Lung (tissue), 12 donors: Measurements from ENCODE around the gene ACR. TPM values are rescaled to one million over a fixed set of nuclear protein-coding genes. Genes with fewer than 3 reads are reported as not detected.

ENCODE experiments used
- ATAC-seq: fragments of 200-7000 bp; cut with Tn5 transposase; one replicate; pipeline ENCODE4 v1.9.1; 2020; ENCODE audit warnings: moderate number of reproducible peaks; ENCODE audit not compliant: insufficient read depth, low FRiP score
- DNase-seq, 3 donors: peaks; one replicate each; pipeline ENCODE4 v3.0.0-alpha.2; 2013 to 2017
- H3K27ac ChIP-seq, 2 donors: one replicate each; pipeline ENCODE4 v1.5.1; 2013; ENCODE audit warnings: mild to moderate bottlenecking in 2 of 2, moderate library complexity in 2 of 2, control low read depth in 1 of 2, inconsistent platforms in 1 of 2, low read depth in 1 of 2, low read length in 1 of 2
- H3K27me3 ChIP-seq, 3 donors: one replicate each; pipeline ENCODE4 v1.5.1; 2013; ENCODE audit warnings: low read length in 2 of 3; ENCODE audit not compliant: control insufficient read depth in 3 of 3, insufficient read depth in 3 of 3
- H3K36me3 ChIP-seq, 4 donors: one replicate each; pipeline ENCODE4 v1.5.1; 2013; ENCODE audit warnings: low read length in 4 of 4, mild to moderate bottlenecking in 1 of 4, moderate library complexity in 1 of 4; ENCODE audit not compliant: control insufficient read depth in 4 of 4, insufficient read depth in 4 of 4
- H3K4me1 ChIP-seq, 5 donors: one replicate each; pipeline ENCODE4 v1.5.1; 2013; ENCODE audit warnings: low read length in 5 of 5, mild to moderate bottlenecking in 2 of 5, moderate library complexity in 1 of 5; ENCODE audit not compliant: control insufficient read depth in 5 of 5, insufficient read depth in 5 of 5
- H3K4me3 ChIP-seq: one replicate; pipeline ENCODE4 v1.5.1; 2013; ENCODE audit warnings: mild to moderate bottlenecking, control low read depth, moderate library complexity
- H3K9ac ChIP-seq, 2 donors: one replicate each; pipeline ENCODE4 v1.5.1; 2013; ENCODE audit warnings: low read length in 2 of 2, control low read depth in 1 of 2; ENCODE audit not compliant: insufficient read depth in 1 of 2
- H3K9me3 ChIP-seq, 4 donors: one replicate each; pipeline ENCODE4 v1.5.1; 2013; ENCODE audit warnings: low read length in 3 of 4, mild to moderate bottlenecking in 1 of 4, moderate library complexity in 1 of 4; ENCODE audit not compliant: control insufficient read depth in 4 of 4, insufficient read depth in 3 of 4
- WGBS, 2 donors: extraction: QIAGEN DNeasy Blood & Tissue Kit; methylation state at CpG; one replicate each; pipeline ENCODE4 v1.1.7; 2013; 5-methylcytosine and 5-hydroxymethylcytosine counted together
- polyA plus RNA-seq, 2 donors: library from polyadenylated mRNA; stranded (reverse); fragments of 200-250 nt; gene quantifications; one replicate each; pipeline ENCODE4 v1.2.1, GENCODE V29; 2013
- total RNA-seq, 2 donors: library from RNA; depleted of rRNA in 1 of 2; stranded (reverse); fragments of >200 nt in 1 of 2; gene quantifications; one replicate each; pipeline ENCODE4 v1.2.1, GENCODE V29; 2014 to 2021
- TF ChIP-seq, protein P1 (sequence below): IDR thresholded peaks from 2 replicates; pipeline ENCODE4 v1.5.1; 2012; ENCODE audit warnings: mild to moderate bottlenecking; ENCODE audit errors: control extremely low read depth, extremely low read depth
- donor health status: control.
- donor health status: control.
- donor health status: Bipolar disorder and iron deficiency.
- donor health status: healthy.
- donor health status: DM: yes; HTN: yes; CAD: no.

The ACR gene
- total and polyA plus RNA-seq, 4 donors: 0.26 to 3.3 (median 0.78) TPM

GRCh38 chr22:50693462-50693861, 44.5 kb upstream of the ACR start:
- Histone ChIP-seq H3K9ac (no peak overlapping the region), H3K4me1 (peaks cover 0 to 4% (median 0%) of the 10 kb centered on the region in 5 donors), H3K27me3 (no peaks in the 10 kb centered on the region), H3K4me3 (no peak overlapping the region), H3K36me3 (peaks cover 0 to 13% (median 0%) of the 10 kb centered on the region in 4 donors), H3K27ac (no peak overlapping the region), H3K9me3 (peaks cover 0 to 3% (median 0%) of the 10 kb centered on the region in 4 donors)
- ATAC-seq: no peak
- 84 to 91% methylated on average over 6 of the region's 6 CpGs for WGBS, 2 donors
- no peak for DNase-seq
- TF ChIP-seq, protein P1, sequence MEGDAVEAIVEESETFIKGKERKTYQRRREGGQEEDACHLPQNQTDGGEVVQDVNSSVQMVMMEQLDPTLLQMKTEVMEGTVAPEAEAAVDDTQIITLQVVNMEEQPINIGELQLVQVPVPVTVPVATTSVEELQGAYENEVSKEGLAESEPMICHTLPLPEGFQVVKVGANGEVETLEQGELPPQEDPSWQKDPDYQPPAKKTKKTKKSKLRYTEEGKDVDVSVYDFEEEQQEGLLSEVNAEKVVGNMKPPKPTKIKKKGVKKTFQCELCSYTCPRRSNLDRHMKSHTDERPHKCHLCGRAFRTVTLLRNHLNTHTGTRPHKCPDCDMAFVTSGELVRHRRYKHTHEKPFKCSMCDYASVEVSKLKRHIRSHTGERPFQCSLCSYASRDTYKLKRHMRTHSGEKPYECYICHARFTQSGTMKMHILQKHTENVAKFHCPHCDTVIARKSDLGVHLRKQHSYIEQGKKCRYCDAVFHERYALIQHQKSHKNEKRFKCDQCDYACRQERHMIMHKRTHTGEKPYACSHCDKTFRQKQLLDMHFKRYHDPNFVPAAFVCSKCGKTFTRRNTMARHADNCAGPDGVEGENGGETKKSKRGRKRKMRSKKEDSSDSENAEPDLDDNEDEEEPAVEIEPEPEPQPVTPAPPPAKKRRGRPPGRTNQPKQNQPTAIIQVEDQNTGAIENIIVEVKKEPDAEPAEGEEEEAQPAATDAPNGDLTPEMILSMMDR: no peak

DNA sequence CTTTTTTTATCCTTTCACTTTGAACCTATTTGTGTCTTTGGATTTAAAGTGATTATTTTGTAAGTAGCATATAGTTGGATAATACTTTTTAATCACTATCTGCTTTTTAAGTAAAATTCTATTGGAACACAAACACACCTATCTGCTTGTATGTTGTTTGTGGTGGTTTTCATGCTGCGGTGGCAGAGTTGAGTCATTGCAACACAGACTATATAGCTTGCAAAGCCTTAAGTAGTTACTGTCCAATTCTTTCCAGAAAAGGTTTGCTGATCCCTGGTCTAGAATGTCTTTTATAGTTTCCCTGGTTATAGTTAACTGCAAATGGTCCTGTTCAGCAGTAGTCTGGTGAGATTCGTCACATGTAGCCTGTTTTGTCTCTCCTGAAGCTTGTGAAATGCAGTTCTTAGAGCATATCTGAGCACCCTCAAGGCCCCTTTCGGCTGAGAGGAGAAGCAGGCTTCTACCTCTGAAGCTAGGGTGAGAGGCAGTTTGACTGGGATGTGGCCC, 43.9 kb upstream of the ACR start:
- no peaks in the 10 kb centered on the region for H3K27me3 ChIP-seq
- no peak overlapping the region for H3K4me3 ChIP-seq
- H3K36me3 ChIP-seq: peaks cover 0 to 18% (median 1%) of the 10 kb centered on the region in 4 donors
- H3K4me1 ChIP-seq: peaks cover 0 to 4% (median 0%) of the 10 kb centered on the region in 5 donors
- ATAC-seq (no peak), DNase-seq (no peak)
- TF ChIP-seq, protein P1: no peak
- 72 to 85% methylated on average over 3 of the region's 3 CpGs for WGBS, 2 donors
- no peak overlapping the region for H3K9ac ChIP-seq
- H3K9me3 ChIP-seq: peaks cover 0 to 3% (median 0%) of the 10 kb centered on the region in 4 donors
- H3K27ac ChIP-seq: no peak overlapping the region

DNA sequence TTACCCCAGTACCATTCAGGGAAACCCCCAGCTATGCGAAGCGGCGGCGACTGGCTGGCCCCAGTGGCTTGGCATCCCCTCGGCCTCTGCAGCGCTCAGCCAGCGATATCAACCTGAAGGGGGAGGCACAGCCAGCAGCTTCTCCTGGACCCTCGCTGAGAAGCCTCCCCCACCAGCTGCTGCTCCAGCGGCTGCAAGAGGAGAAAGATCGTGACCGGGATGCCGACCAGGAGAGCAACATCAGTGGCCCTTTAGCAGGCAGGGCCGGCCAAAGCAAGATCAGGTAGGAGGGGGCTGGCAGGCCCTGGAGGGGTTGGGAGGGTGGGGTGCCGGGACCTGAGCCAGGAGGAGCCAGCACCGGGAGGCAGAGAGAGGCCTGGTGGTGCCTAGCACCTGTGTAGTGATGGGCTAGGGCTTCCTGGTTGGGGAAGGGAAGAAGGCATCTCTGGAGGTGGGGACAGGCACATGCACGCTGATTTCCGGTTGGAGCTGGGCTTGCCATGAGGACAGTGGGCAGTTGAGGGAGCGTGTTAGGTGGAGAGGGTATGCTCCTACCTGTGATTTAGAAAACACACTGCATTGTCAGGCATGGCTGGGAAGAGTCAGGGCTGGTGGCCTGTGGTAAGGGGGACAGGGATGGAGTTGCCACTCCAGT, 43.1 kb upstream of the ACR start:
- Histone ChIP-seq H3K36me3 (peaks cover 0 to 18% (median 1%) of the 10 kb centered on the region in 4 donors), H3K9ac (no peak overlapping the region), H3K27me3 (no peaks in the 10 kb centered on the region), H3K4me1 (peaks cover 0 to 4% (median 0%) of the 10 kb centered on the region in 5 donors), H3K27ac (no peak overlapping the region), H3K4me3 (no peak overlapping the region), H3K9me3 (peaks cover 0 to 3% (median 0%) of the 10 kb centered on the region in 4 donors)
- WGBS, 2 donors: 87 to 94% methylated on average over 18 of the region's 18 CpGs
- DNase-seq (no peak), ATAC-seq (no peak)
- TF ChIP-seq, protein P1: no peak
